NCI-H446 (cell line): ENCODE results near the gene HDAC8.
"Not testable (repeated sequence)": the region's sequence is repeated elsewhere in the genome, so short reads cannot be mapped to it uniquely, and the experiment has no call there.

Experiments
- DNase-seq, 2 experiments: peaks; one replicate each; lab custom pipeline; 2025; lab: John Stamatoyannopoulos, UW

HDAC8 gene

GRCh38 chrX:72461766-72462165, 110.9 kb downstream of the HDAC8 start:
- no peak for DNase-seq

GRCh38 chrX:72461288-72461687, 111.4 kb downstream of the HDAC8 start:
- no peak for DNase-seq

GRCh38 chrX:72460715-72461114, 111.9 kb downstream of the HDAC8 start:
- DNase-seq, result no peak

GRCh38 chrX:72449034-72449433, 123.6 kb downstream of the HDAC8 start:
- not testable (repeated sequence) for DNase-seq

- not testable (repeated sequence) for DNase-seq
These were observed 131.9 kb downstream of the HDAC8 start for GRCh38 chrX:72440764-72441163.

- no peak for DNase-seq
These were observed 136.6 kb downstream of the HDAC8 start for GRCh38 chrX:72436010-72436409.

GRCh38 chrX:72430405-72430968, 142.2 kb downstream of the HDAC8 start:
- no peak for DNase-seq

- DNase-seq, result no peak
These were observed 150.8 kb downstream of the HDAC8 start for GRCh38 chrX:72421797-72422196.

- DNase-seq, result no peak
These were observed 162.7 kb downstream of the HDAC8 start for GRCh38 chrX:72409993-72410392.

GRCh38 chrX:72408885-72409284, 163.8 kb downstream of the HDAC8 start:
- DNase-seq, result no peak

- DNase-seq, result not testable (repeated sequence)
These were observed 167.5 kb downstream of the HDAC8 start for GRCh38 chrX:72405136-72405535.

- no peak for DNase-seq
These were observed 170.0 kb downstream of the HDAC8 start for GRCh38 chrX:72402614-72403013.

- DNase-seq, result no peak
These were observed 172.8 kb downstream of the HDAC8 start for GRCh38 chrX:72399816-72400215.

- DNase-seq, result no peak
These were observed 176.5 kb downstream of the HDAC8 start for GRCh38 chrX:72396117-72396516.

GRCh38 chrX:72395237-72395636, 177.4 kb downstream of the HDAC8 start:
- peak in 1 of 2 experiments; percentile 3 for DNase-seq

- DNase-seq, result no peak
These were observed 178.0 kb downstream of the HDAC8 start for GRCh38 chrX:72394518-72395170.

- DNase-seq, result no peak
These were observed 178.7 kb downstream of the HDAC8 start for GRCh38 chrX:72393836-72394517.

- DNase-seq, result no peak
These were observed 179.5 kb downstream of the HDAC8 start for GRCh38 chrX:72392816-72393800.

GRCh38 chrX:72392042-72392441, 180.6 kb downstream of the HDAC8 start:
- no peak for DNase-seq

GRCh38 chrX:72387247-72387646, 185.4 kb downstream of the HDAC8 start:
- DNase-seq, result no peak

- no peak for DNase-seq
These were observed 190.4 kb downstream of the HDAC8 start for GRCh38 chrX:72382202-72382595.
